Endothelial cell of umbilical vein (primary cell): ENCODE measurements around the gene KLHL11. TPM values are rescaled to one million over a fixed set of nuclear protein-coding genes. Genes with fewer than 3 reads are reported as not detected.

Experiments
- BruUV-seq: library from RNA; stranded (reverse); fragments of 400-500 nt; replicated peaks from 2 replicates; lab custom pipeline; 2021; lab: Mats Ljungman, UMichigan
- CTCF ChIA-PET: fragments of 300-600, 350-600 bp; sonication (Branson Sonifier 250); formaldehyde crosslinking; loops from one replicate; lab custom pipeline; 2021; ENCODE audit warnings: antibody characterized with exemption, inconsistent platforms; lab: Charles Lee
- POLR2A ChIA-PET: fragments of 300-600, 350-600 bp; sonication (Branson Sonifier 250); formaldehyde crosslinking; loops from one replicate; lab custom pipeline; 2021; ENCODE audit warnings: antibody characterized with exemption, inconsistent platforms; lab: Charles Lee
- DNase-seq: peaks from one replicate; pipeline ENCODE4 v3.0.0-alpha.2; 2011; ENCODE audit warnings: low read depth, low spot score
- FAIRE-seq: peaks from 2 replicates; lab custom pipeline; 2011; peaks lifted over from hg19 to GRCh38; lab: Jason Lieb, UNC
- H2AFZ ChIP-seq: 2 replicates; pipeline ENCODE4 v1.6.0; 2012; ENCODE audit warnings: low read depth, low read length, control low read depth, inconsistent platforms
- H3K27ac ChIP-seq: 2 replicates; pipeline ENCODE4 v1.5.1; 2011; ENCODE audit warnings: low read depth, mild to moderate bottlenecking, control low read depth, low read length, moderate library complexity; ENCODE audit not compliant: insufficient read depth
- H3K27me3 ChIP-seq, 2 experiments: 2 replicates each; pipeline versions ENCODE4 v1.6.0 to v1.6.1; 2011; ENCODE audit warnings: low read length in 2 of 2, mixed read lengths in 1 of 2; ENCODE audit not compliant: control insufficient read depth in 2 of 2, insufficient read depth in 2 of 2
- H3K36me3 ChIP-seq, 2 experiments: 2 replicates in 1 of 2; 3 replicates in 1 of 2; pipeline ENCODE4 v1.5.1; 2011; ENCODE audit warnings: low read length in 2 of 2, mild to moderate bottlenecking in 1 of 2, moderate library complexity in 1 of 2; ENCODE audit not compliant: control insufficient read depth in 2 of 2, insufficient read depth in 2 of 2; ENCODE audit errors: extremely low read depth in 1 of 2
- H3K4me1 ChIP-seq: 3 replicates; pipeline ENCODE4 v1.5.1; 2011; ENCODE audit warnings: mild to moderate bottlenecking, low read length; ENCODE audit not compliant: control insufficient read depth, insufficient read depth; ENCODE audit errors: extremely low read depth
- H3K4me2 ChIP-seq: 2 replicates; pipeline ENCODE4 v1.6.1; 2011; ENCODE audit warnings: low read length, control low read depth, mixed read lengths; ENCODE audit not compliant: insufficient read depth
- H3K4me3 ChIP-seq, 3 experiments: fragments of 200-600 bp in 1 of 3; sonication (generic), shearing (Covaris generic) in 1 of 3; replicated peaks in 1 of 3; 2 replicates each; pipeline ENCODE4 v1.5.1; 2011 to 2016; ENCODE audit warnings: control low read depth in 3 of 3, low read length in 3 of 3, mild to moderate bottlenecking in 2 of 3, inconsistent platforms in 1 of 3, low read depth in 1 of 3, moderate library complexity in 1 of 3; ENCODE audit not compliant: insufficient read depth in 1 of 3
- H3K79me2 ChIP-seq: 2 replicates; pipeline ENCODE4 v1.6.0; 2012; ENCODE audit warnings: low read length, inconsistent platforms; ENCODE audit not compliant: control insufficient read depth, insufficient read depth
- H3K9ac ChIP-seq: replicated peaks from 2 replicates; pipeline ENCODE3; 2011; ENCODE audit warnings: low read length, control low read depth; ENCODE audit not compliant: insufficient read depth; ENCODE audit errors: extremely low read depth
- H3K9me1 ChIP-seq: replicated peaks from 3 replicates; pipeline ENCODE4 v1.6.0; 2011; ENCODE audit warnings: mild to moderate bottlenecking, low read length; ENCODE audit not compliant: control insufficient read depth, insufficient read depth; ENCODE audit errors: extremely low read depth
- H3K9me3 ChIP-seq: replicated peaks from 2 replicates; pipeline ENCODE4 v1.5.1; 2012; ENCODE audit warnings: low read length, inconsistent platforms; ENCODE audit not compliant: control insufficient read depth, insufficient read depth
- H4K20me1 ChIP-seq: replicated peaks from 2 replicates; pipeline ENCODE3; 2011; ENCODE audit warnings: mild to moderate bottlenecking, low read length; ENCODE audit not compliant: control insufficient read depth, insufficient read depth; ENCODE audit errors: extremely low read depth
- EZH2 ChIP-seq: IDR thresholded peaks from 2 replicates; pipeline ENCODE4 v1.6.1; 2012; ENCODE audit warnings: borderline replicate concordance, low read depth, mild to moderate bottlenecking, moderate library complexity, low read length, inconsistent platforms; ENCODE audit not compliant: severe bottlenecking
- FOS ChIP-seq: IDR thresholded peaks from 2 replicates; pipeline ENCODE4 v1.6.1; 2011; ENCODE audit warnings: mild to moderate bottlenecking, low read length, moderate library complexity, borderline replicate concordance; ENCODE audit not compliant: insufficient read depth
- GATA2 ChIP-seq: IDR thresholded peaks from 2 replicates; pipeline ENCODE4 v1.7.0; 2011; ENCODE audit warnings: low read depth, mild to moderate bottlenecking, moderate library complexity, mixed read lengths, low read length; ENCODE audit not compliant: insufficient read length, insufficient read depth
- JUN ChIP-seq: IDR thresholded peaks from 2 replicates; pipeline ENCODE4 v1.6.1; 2011; ENCODE audit warnings: borderline replicate concordance, low read depth; ENCODE audit not compliant: insufficient read length, insufficient read depth
- MYC ChIP-seq: IDR thresholded peaks from one replicate; pipeline ENCODE4 v1.6.1; 2011; ENCODE audit warnings: mild to moderate bottlenecking, low read depth, low read length
- POLR2A ChIP-seq: IDR thresholded peaks from 2 replicates; pipeline ENCODE4 v1.6.1; 2012; ENCODE audit warnings: low read depth, mild to moderate bottlenecking, control low read depth, low read length
- POLR2AphosphoS5 ChIP-seq: IDR thresholded peaks from 2 replicates; pipeline ENCODE4 v1.6.1; 2012; ENCODE audit warnings: low read depth, mild to moderate bottlenecking, control low read depth, low read length, moderate library complexity; ENCODE audit not compliant: insufficient read depth
- dilution Hi-C: fragments of 300-500 bp; cut with MboI; formaldehyde crosslinking; loops from one replicate; pipeline ENCODE4 v1.15.0; 2019; ENCODE audit warnings: low sequenced_read_pairs; ENCODE audit not compliant: extremely low pct_ligation_motif_present
- intact Hi-C: fragments of 100-400 bp; cut with micrococcal nuclease; formaldehyde crosslinking; loops from one replicate; pipeline ENCODE4 v1.10.0; 2022
- polyA plus RNA-seq, 4 experiments: library from polyadenylated mRNA; depleted of rRNA in 3 of 4; stranded (reverse) in 3 of 4; unstranded in 1 of 4; fragments of >200 nt; gene quantifications; 2 replicates each; pipeline versions ENCODE4 v1.2.1 to v1.2.3, GENCODE V29; 2011 to 2012; ENCODE audit warnings: missing spikeins in 1 of 4
- small RNA-seq: library from RNA; depleted of rRNA; stranded (forward); fragments of <200 nt; gene quantifications from one replicate; pipeline ENCODE3, GENCODE V24; 2012; ENCODE audit warnings: low replicate concordance, low read depth; ENCODE audit not compliant: insufficient read depth, insufficient read length
- total RNA-seq: library from RNA; stranded (reverse); gene quantifications from 2 replicates; pipeline ENCODE4 v1.2.3, GENCODE V29; 2021
- TF ChIP-seq, protein P1 (sequence below): IDR thresholded peaks from 2 replicates; pipeline ENCODE4 v1.6.1; 2011; ENCODE audit not compliant: insufficient read depth, insufficient read length
- TF ChIP-seq, protein P2 (sequence below), 2 donors: IDR thresholded peaks; 1 replicate in 1 of 2; 2 replicates in 1 of 2; pipeline ENCODE4 v1.5.1; 2011; ENCODE audit warnings: low read length in 2 of 2, mild to moderate bottlenecking in 2 of 2, moderate library complexity in 2 of 2, control low read depth in 1 of 2, inconsistent platforms in 1 of 2, low read depth in 1 of 2; ENCODE audit not compliant: insufficient read depth in 1 of 2; ENCODE audit errors: extremely low read depth in 1 of 2

KLHL11 gene
- total and polyA plus RNA-seq, 2 donors (not counting 3 experiments of a cell fraction or from before 2014, with no cell fraction given), result 3.1 to 11.0 TPM

DNA sequence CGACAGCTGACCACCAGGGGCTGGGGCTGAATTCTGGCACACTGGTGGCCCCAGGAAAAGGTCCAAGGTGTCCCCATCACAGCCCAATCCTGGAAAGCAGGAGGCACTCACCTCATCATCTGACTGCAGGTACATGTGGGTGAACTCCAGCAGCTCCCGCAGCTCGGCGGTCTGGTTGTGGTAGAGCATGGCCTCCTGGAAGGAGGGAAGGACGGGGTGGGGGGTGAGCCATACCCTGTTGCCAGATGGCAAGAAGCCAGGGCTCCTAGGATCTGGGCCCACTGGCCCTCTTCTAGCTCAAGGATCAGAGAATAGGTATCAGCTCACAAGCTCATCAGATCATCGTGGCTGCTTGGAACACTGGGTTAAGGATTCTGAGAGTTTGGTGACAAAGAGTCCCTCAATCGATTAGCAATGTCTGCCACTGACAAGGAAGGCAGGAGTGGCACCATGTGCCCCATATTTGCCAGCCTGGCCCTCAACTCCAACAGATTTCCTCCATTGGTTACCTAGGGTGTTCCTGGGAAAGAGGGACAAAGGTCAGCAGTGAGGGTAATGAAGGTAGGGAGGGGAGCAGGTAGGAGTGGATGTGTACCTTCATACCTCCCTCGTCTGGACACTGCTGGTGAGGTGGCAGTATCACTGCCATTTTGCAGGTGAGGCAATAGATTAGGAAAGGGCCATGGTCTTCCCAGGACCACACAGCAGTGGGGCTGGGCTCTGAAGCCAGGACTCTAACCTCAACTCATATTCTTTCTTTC lies 58.4 kb downstream of the KLHL11 start:
- dilution Hi-C loops, result loop anchor here (10.0 kb wide), 1 partner anchor 62 kb away; no protein-coding TSS in a partner anchor
- no peak overlapping the region for H3K4me3 ChIP-seq
- H3K9me3 ChIP-seq, result no peaks in the 10 kb centered on the region
- no peak for TF ChIP-seq GATA2
- no peak for TF ChIP-seq MYC
- TF ChIP-seq, protein P1, sequence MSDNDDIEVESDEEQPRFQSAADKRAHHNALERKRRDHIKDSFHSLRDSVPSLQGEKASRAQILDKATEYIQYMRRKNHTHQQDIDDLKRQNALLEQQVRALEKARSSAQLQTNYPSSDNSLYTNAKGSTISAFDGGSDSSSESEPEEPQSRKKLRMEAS, result no peak
- TF ChIP-seq POLR2AphosphoS5, result no peak
- TF ChIP-seq, protein P2, sequence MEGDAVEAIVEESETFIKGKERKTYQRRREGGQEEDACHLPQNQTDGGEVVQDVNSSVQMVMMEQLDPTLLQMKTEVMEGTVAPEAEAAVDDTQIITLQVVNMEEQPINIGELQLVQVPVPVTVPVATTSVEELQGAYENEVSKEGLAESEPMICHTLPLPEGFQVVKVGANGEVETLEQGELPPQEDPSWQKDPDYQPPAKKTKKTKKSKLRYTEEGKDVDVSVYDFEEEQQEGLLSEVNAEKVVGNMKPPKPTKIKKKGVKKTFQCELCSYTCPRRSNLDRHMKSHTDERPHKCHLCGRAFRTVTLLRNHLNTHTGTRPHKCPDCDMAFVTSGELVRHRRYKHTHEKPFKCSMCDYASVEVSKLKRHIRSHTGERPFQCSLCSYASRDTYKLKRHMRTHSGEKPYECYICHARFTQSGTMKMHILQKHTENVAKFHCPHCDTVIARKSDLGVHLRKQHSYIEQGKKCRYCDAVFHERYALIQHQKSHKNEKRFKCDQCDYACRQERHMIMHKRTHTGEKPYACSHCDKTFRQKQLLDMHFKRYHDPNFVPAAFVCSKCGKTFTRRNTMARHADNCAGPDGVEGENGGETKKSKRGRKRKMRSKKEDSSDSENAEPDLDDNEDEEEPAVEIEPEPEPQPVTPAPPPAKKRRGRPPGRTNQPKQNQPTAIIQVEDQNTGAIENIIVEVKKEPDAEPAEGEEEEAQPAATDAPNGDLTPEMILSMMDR (IDR thresholded peaks at IDR 0.05; ENCODE audit: extremely low read depth in 1 of 2, insufficient read depth in 1 of 2, low read depth in 1 of 2, low read length in 2 of 2), result no peak
- TF ChIP-seq JUN, result no peak
- TF ChIP-seq FOS, result no peak
- TF ChIP-seq POLR2A, result no peak
- no peak for TF ChIP-seq EZH2
- no TSS peak for BruUV-seq
- no peak overlapping the region for H3K9ac ChIP-seq
- no peak for DNase-seq
- no peaks in the 10 kb centered on the region for H3K9me1 ChIP-seq
- no peaks in the 10 kb centered on the region for H4K20me1 ChIP-seq
- CTCF ChIA-PET, result interaction anchor here (2.0 kb wide), 1 partner anchor 20 kb away, joined by 4 read pairs; the partner anchor contains the start of gene JUP
- no peak overlapping the region for H2AFZ ChIP-seq
- no peak overlapping the region for H3K27ac ChIP-seq
- FAIRE-seq, result no peak
- no peak overlapping the region for H3K4me2 ChIP-seq
- peaks cover 8% of the 10 kb centered on the region for H3K4me1 ChIP-seq
- peaks cover 3% of the 10 kb centered on the region for H3K79me2 ChIP-seq
- POLR2A ChIA-PET, result no interaction called here
- H3K36me3 ChIP-seq, result peaks cover 0 to 2% of the 10 kb centered on the region in 2 experiments
- no peaks in the 10 kb centered on the region for H3K27me3 ChIP-seq
- intact Hi-C loops, result no loop called here

Small RNA genes within 50 kb of the gene (small RNA-seq; reads per million reads assigned to genes)
- gene AC125257.2, result not detected

Other genes with a start within 250 kb of the KLHL11 start
- 0.55 and 1.6 TPM in 2 replicates for gene KRT17, start 240.8 kb downstream of the KLHL11 start, total RNA-seq
- 0.83 and 0.96 TPM in 2 replicates for gene KRT17, start 240.8 kb downstream of the KLHL11 start, polyA plus RNA-seq
- 814 and 839 TPM in 2 replicates for gene EIF1, start 176.5 kb downstream of the KLHL11 start, total RNA-seq
- 145 and 168 TPM in 2 replicates for gene EIF1, start 176.5 kb downstream of the KLHL11 start, polyA plus RNA-seq
- gene GAST, start 153.1 kb downstream of the KLHL11 start, total RNA-seq, result not detected in 2 replicates
- gene GAST, start 153.1 kb downstream of the KLHL11 start, polyA plus RNA-seq, result not detected in 2 replicates
- 0.23 and 0.24 TPM in 2 replicates for gene HAP1, start 130.8 kb downstream of the KLHL11 start, total RNA-seq
- gene HAP1, start 130.8 kb downstream of the KLHL11 start, polyA plus RNA-seq, result 0.07 and 0.11 TPM in 2 replicates
- 170 and 171 TPM in 2 replicates for gene JUP, start 78.7 kb downstream of the KLHL11 start, total RNA-seq
- 98.0 and 100 TPM in 2 replicates for gene JUP, start 78.7 kb downstream of the KLHL11 start, polyA plus RNA-seq
- gene P3H4, start 53.5 kb downstream of the KLHL11 start, total RNA-seq, result 37.1 and 39.2 TPM in 2 replicates
- 57.3 and 58.3 TPM in 2 replicates for gene P3H4, start 53.5 kb downstream of the KLHL11 start, polyA plus RNA-seq
- gene FKBP10, start 52.4 kb downstream of the KLHL11 start, total RNA-seq, result 163 and 168 TPM in 2 replicates
- gene FKBP10, start 52.4 kb downstream of the KLHL11 start, polyA plus RNA-seq, result 377 and 431 TPM in 2 replicates
- gene NT5C3B, start 29.2 kb downstream of the KLHL11 start, total RNA-seq, result 57.4 and 67.3 TPM in 2 replicates
- 75.5 and 92.5 TPM in 2 replicates for gene NT5C3B, start 29.2 kb downstream of the KLHL11 start, polyA plus RNA-seq
- not detected in 2 replicates for gene KLHL10, start 27.6 kb downstream of the KLHL11 start, total RNA-seq
- gene KLHL10, start 27.6 kb downstream of the KLHL11 start, polyA plus RNA-seq, result 0.10 TPM in 1 of 2 replicates, not detected in the other
- gene ACLY, start 53.5 kb upstream of the KLHL11 start, total RNA-seq, result 324 and 329 TPM in 2 replicates
- 174 and 176 TPM in 2 replicates for gene ACLY, start 53.5 kb upstream of the KLHL11 start, polyA plus RNA-seq
- gene ODAD4, start 65.2 kb upstream of the KLHL11 start, total RNA-seq, result 0.60 and 1.0 TPM in 2 replicates
- gene ODAD4, start 65.2 kb upstream of the KLHL11 start, polyA plus RNA-seq, result 0.19 TPM in 1 of 2 replicates, not detected in the other
- gene CNP, start 101.4 kb upstream of the KLHL11 start, total RNA-seq, result 84.9 and 88.3 TPM in 2 replicates
- 48.6 and 49.4 TPM in 2 replicates for gene CNP, start 101.4 kb upstream of the KLHL11 start, polyA plus RNA-seq
- gene DNAJC7, start 152.0 kb upstream of the KLHL11 start, total RNA-seq, result 103 and 111 TPM in 2 replicates
- gene DNAJC7, start 152.0 kb upstream of the KLHL11 start, polyA plus RNA-seq, result 16.0 and 19.8 TPM in 2 replicates
- 57.3 and 60.4 TPM in 2 replicates for gene NKIRAS2, start 154.7 kb upstream of the KLHL11 start, total RNA-seq
- 87.6 and 96.9 TPM in 2 replicates for gene NKIRAS2, start 154.7 kb upstream of the KLHL11 start, polyA plus RNA-seq
- 0.18 and 0.20 TPM in 2 replicates for gene C17orf113, start 185.2 kb upstream of the KLHL11 start, total RNA-seq
- 0.19 and 0.30 TPM in 2 replicates for gene C17orf113, start 185.2 kb upstream of the KLHL11 start, polyA plus RNA-seq
- not detected in 2 replicates for gene ZNF385C, start 233.1 kb upstream of the KLHL11 start, total RNA-seq
- gene ZNF385C, start 233.1 kb upstream of the KLHL11 start, polyA plus RNA-seq, result 0.07 TPM in 1 of 2 replicates, not detected in the other
- 3.1 and 6.4 TPM in 2 replicates for gene DHX58, start 247.3 kb upstream of the KLHL11 start, total RNA-seq
- gene DHX58, start 247.3 kb upstream of the KLHL11 start, polyA plus RNA-seq, result 9.0 and 12.7 TPM in 2 replicates